Ovary (tissue), 9 donors: ENCODE results near the gene DNAAF5. TPM values are rescaled to one million over a fixed set of nuclear protein-coding genes. Genes with fewer than 3 reads are reported as not detected.
A peak's percentile ranks its signal among the peaks of the same experiment; 100 is the strongest.

Experiments
- DNase-seq, 5 donors: peaks; one replicate each; pipeline ENCODE4 v3.0.0-alpha.2; 2019 to 2020
- H3K27ac ChIP-seq, 2 donors: fragments of 200-600 bp; one replicate each; pipeline versions ENCODE4 v1.5.1 to v1.8.0; 2019 to 2022
- H3K27me3 ChIP-seq: fragments of 200-600 bp; one replicate; pipeline ENCODE4 v1.8.0; 2022
- H3K36me3 ChIP-seq: fragments of 200-600 bp; sonication (generic); one replicate; pipeline ENCODE4 v1.5.1; 2019
- H3K4me1 ChIP-seq: one replicate; pipeline ENCODE4 v1.8.1; 2013; ENCODE audit warnings: mild to moderate bottlenecking, moderate library complexity; ENCODE audit not compliant: insufficient read depth
- H3K4me3 ChIP-seq: fragments of 200-600 bp; sonication (generic); one replicate; pipeline ENCODE4 v1.5.1; 2017
- H3K9me3 ChIP-seq, 2 donors: fragments of 200-600 bp in 1 of 2; sonication (generic) in 1 of 2; one replicate each; pipeline versions ENCODE4 v1.5.1 to v1.8.1; 2013 to 2019; ENCODE audit warnings: mild to moderate bottlenecking in 1 of 2, moderate library complexity in 1 of 2
- EP300 ChIP-seq: sonication (generic); formaldehyde crosslinking; IDR thresholded peaks from one replicate; pipeline ENCODE4 v1.6.1; 2017; ENCODE audit warnings: antibody characterized with exemption
- POLR2A ChIP-seq: fragments of 450-650 bp; IDR thresholded peaks from one replicate; pipeline ENCODE4 v1.6.1; 2017; ENCODE audit warnings: antibody characterized with exemption, mild to moderate bottlenecking, moderate library complexity
- WGBS, 3 donors: extraction: QIAGEN DNeasy Blood & Tissue Kit in 1 of 3; methylation state at CpG; one replicate each; pipeline versions ENCODE4 v1.1.5 to v1.1.7; 2013 to 2017; 5-methylcytosine and 5-hydroxymethylcytosine counted together
- intact Hi-C, 4 donors: fragments of 100-400 bp; cut with DNase I; formaldehyde crosslinking; loops; one replicate each; pipeline versions ENCODE4 v1.11.0 to v1.15.1; 2022 to 2023
- polyA plus RNA-seq, 2 donors: library from polyadenylated mRNA; stranded (reverse); fragments of 200-250 nt in 1 of 2; fragments of 350-450 nt in 1 of 2; fragmentation: Illumina TruSeq in 1 of 2; extraction: RNeasy Lipid Tissue Mini Kit (QIAGEN cat#74804) in 1 of 2; gene quantifications; one replicate each; pipeline ENCODE4 v1.2.3, GENCODE V29; 2013 to 2014
- total RNA-seq, 7 donors: library from RNA; depleted of rRNA in 2 of 7; stranded (reverse); fragments of >200 nt in 2 of 7; fragmentation: NEBNext Ultra II Directional in 3 of 7; extraction: Animal tissue kit (Norgen Biotek cat#: 25700) in 3 of 7; gene quantifications; one replicate each; pipeline versions ENCODE4 v1.1.0 to v1.2.4, GENCODE V29; 2016 to 2023
- TF ChIP-seq, protein P1 (sequence below), 3 donors: fragments of 450-650 bp in 2 of 3; fragments of 200-600 bp in 1 of 3; IDR thresholded peaks; one replicate each; pipeline versions ENCODE4 v1.5.1 to v1.8.0; 2016 to 2022; ENCODE audit warnings: antibody characterized with exemption in 3 of 3, mild to moderate bottlenecking in 1 of 3
- donor health status: DM: no; HTN: no; CAD: no; lungs with moderate emphysema.
- donor health status: DM: no; HTN: no; CAD: no.
- donor health status: Bipolar disorder and iron deficiency.
- donor health status: DM: yes; HTN: yes; CAD: no.
- donor health status: DM: no; HTN: no; CAD: no.
- donor health status: DM: yes; HTN: yes; CAD: no.

The DNAAF5 gene
- total and polyA plus RNA-seq, 9 donors, result 12.9 to 41.0 (median 21.3) TPM

DNA sequence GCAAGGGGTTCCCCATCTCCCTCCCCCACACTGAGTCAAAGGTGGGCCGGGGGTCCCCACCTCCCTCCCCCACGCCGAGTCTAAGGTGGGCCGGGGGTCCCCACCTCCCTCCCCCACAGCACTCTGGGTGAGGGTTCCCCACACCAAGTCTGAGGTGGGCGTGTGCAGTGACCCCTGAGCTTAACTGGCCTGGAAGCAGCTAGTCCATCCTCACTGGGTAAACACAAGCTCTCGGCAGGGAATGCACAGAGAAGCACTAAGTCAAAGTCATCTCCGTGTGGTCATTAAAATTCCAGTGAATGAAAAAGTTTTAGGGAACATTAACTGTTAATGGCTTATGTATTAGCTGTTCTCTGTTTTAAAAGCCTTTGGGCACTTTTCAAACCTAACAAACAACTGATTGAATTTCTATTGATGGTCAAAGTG, 44.3 kb downstream of the DNAAF5 start:
- H3K36me3 ChIP-seq, result no peaks in the 10 kb centered on the region
- 15 to 30% (median 19%) methylated on average over 7 of the region's 7 CpGs for WGBS, 3 donors

DNA sequence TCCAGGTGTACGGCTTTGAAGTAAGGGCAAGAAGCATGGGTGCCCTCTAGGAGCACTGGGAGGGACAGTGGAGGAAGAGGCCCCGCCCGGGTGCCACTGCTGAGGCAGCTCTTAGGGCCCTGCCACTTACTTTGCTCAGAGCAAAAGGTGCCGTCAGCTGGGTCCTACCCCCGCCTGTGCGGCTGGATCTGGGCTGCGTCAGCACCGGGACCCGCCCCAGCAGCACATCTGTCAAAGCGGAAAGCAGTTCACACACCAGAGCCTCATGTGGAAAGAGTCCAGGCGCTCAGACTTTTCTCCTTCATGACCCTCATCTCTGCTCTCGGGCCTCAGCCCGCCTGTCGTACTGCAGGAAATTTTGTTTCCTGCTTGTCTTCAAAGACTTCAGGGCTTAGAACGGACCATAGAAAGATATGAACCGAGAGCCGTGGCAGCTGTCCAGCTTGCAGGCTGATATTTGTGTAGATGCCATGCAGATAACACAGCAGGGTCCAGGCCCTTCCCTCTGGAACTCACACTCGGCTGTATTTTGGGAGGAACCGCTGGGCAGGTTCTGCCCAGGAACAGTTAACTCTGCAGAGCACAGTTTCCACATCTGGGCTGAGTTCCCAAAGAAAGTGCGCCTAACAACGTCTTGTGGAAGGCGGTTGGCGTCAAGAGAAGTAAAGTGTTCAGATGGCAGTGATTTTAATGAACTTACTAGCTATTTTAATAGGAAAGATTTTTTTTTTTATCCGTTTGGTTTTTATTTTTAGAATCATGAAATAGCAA, 44.9 kb downstream of the DNAAF5 start:
- intact Hi-C loops, result loop anchor here in 2 of 4 donors (5.0 to 10.0 kb wide), 2 partner anchors 254 to 257 kb away; partner anchors contain the start of gene PDGFA (in 2 of the 2)
- Histone ChIP-seq H3K9me3 (no peaks in the 10 kb centered on the region), H3K4me3 (no peak overlapping the region), H3K27ac (peak overlapping the region; percentile 71 to 87), H3K36me3 (no peaks in the 10 kb centered on the region), H3K27me3 (no peaks in the 10 kb centered on the region), H3K4me1 (peaks cover 24% of the 10 kb centered on the region)
- TF ChIP-seq, protein P1, sequence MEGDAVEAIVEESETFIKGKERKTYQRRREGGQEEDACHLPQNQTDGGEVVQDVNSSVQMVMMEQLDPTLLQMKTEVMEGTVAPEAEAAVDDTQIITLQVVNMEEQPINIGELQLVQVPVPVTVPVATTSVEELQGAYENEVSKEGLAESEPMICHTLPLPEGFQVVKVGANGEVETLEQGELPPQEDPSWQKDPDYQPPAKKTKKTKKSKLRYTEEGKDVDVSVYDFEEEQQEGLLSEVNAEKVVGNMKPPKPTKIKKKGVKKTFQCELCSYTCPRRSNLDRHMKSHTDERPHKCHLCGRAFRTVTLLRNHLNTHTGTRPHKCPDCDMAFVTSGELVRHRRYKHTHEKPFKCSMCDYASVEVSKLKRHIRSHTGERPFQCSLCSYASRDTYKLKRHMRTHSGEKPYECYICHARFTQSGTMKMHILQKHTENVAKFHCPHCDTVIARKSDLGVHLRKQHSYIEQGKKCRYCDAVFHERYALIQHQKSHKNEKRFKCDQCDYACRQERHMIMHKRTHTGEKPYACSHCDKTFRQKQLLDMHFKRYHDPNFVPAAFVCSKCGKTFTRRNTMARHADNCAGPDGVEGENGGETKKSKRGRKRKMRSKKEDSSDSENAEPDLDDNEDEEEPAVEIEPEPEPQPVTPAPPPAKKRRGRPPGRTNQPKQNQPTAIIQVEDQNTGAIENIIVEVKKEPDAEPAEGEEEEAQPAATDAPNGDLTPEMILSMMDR (IDR thresholded peaks at IDR 0.05), result no peak
- TF ChIP-seq EP300 (no peak), POLR2A (no peak)
- peak; percentile 87 to 91 (median 88) for DNase-seq
- 4 to 9% (median 5%) methylated on average over 24 of the region's 24 CpGs for WGBS, 3 donors

More for the DNA sequence above, 44.3 kb downstream of the DNAAF5 start:
- peak overlapping the region; percentile 71 to 87 for H3K27ac ChIP-seq
- intact Hi-C loops, result loop anchor here in 2 of 4 donors (5.0 to 10.0 kb wide), 2 partner anchors 253 to 256 kb away; partner anchors contain the start of gene PDGFA (in 2 of the 2)
- H3K9me3 ChIP-seq, result no peaks in the 10 kb centered on the region
- no peak for TF ChIP-seq POLR2A
- no peak for TF ChIP-seq EP300
- TF ChIP-seq, protein P1 (IDR thresholded peaks at IDR 0.05), result no peak
- no peak for DNase-seq
- H3K27me3 ChIP-seq, result no peaks in the 10 kb centered on the region
- peaks cover 24% of the 10 kb centered on the region for H3K4me1 ChIP-seq
- H3K4me3 ChIP-seq, result no peak overlapping the region

DNA sequence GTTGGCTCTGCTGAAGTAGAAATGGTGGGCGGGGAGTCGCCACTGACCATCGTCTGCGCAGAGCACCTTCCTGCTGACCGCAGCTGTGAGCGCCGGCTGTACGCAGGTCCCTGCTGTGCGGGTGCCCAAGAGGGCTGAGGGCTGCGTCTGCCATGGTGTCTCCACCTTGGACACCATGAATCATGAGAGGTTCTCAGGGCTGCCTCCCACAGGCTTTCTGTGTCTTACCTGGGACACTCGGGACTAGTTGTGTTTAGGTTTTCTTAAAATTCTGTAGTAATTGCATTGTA, 45.5 kb downstream of the DNAAF5 start:
- TF ChIP-seq, protein P1 (IDR thresholded peaks at IDR 0.05), result no peak
- TF ChIP-seq POLR2A, result no peak
- no peak for TF ChIP-seq EP300
- Histone ChIP-seq H3K9me3 (no peaks in the 10 kb centered on the region), H3K4me3 (no peak overlapping the region), H3K4me1 (peaks cover 24% of the 10 kb centered on the region), H3K36me3 (no peaks in the 10 kb centered on the region), H3K27me3 (no peaks in the 10 kb centered on the region), H3K27ac (peak overlapping the region in 1 of 2 donors; percentile 87)
- peak in 2 of 5 donors; percentile 53 to 60 for DNase-seq
- WGBS, 3 donors, result 53 to 69% (median 54%) methylated on average over 11 of the region's 11 CpGs
- intact Hi-C loops, result loop anchor here in 2 of 4 donors (5.0 to 10.0 kb wide), 2 partner anchors 255 to 257 kb away; partner anchors contain the start of gene PDGFA (in 2 of the 2)

DNA sequence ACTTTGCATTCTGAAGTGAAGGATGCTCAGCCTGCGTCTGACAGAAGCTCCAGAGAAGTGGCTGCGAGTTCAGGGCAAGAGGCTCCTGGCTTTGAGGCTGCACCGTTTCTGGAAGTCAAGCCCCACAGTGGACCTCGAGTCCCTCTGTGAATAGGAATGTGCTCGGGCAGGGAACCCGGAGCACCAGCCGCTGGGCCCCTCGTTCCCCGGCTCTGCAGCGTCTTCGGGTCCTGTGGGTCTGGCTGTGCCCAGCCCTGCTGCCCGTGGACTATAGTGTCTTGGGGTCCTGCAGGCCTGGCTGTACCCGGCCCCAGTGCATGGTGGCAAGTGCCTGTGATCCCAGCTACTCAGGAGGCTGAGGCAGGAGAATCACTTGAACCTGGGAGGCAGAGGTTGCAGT, 45.9 kb downstream of the DNAAF5 start:
- 86 to 91% (median 89%) methylated on average over 12 to 13 of the region's 13 CpGs for WGBS, 3 donors
- no peaks in the 10 kb centered on the region for H3K9me3 ChIP-seq
- no peaks in the 10 kb centered on the region for H3K27me3 ChIP-seq
- peak overlapping the region in 1 of 2 donors; percentile 87 for H3K27ac ChIP-seq
- intact Hi-C loops, result loop anchor here in 2 of 4 donors (5.0 to 10.0 kb wide), 2 partner anchors 255 to 258 kb away; partner anchors contain the start of gene PDGFA (in 2 of the 2)
- H3K36me3 ChIP-seq, result no peaks in the 10 kb centered on the region
- no peak for TF ChIP-seq EP300
- TF ChIP-seq POLR2A, result no peak
- TF ChIP-seq, protein P1 (IDR thresholded peaks at IDR 0.05), result no peak
- DNase-seq, result no peak
- peaks cover 24% of the 10 kb centered on the region for H3K4me1 ChIP-seq
- no peak overlapping the region for H3K4me3 ChIP-seq
